Keratinocyte (primary cell): ENCODE data around the gene CMSS1. TPM values are rescaled to one million over a fixed set of nuclear protein-coding genes. Genes with fewer than 3 reads are reported as not detected.

Experiments used
- DNase-seq: peaks from one replicate; pipeline ENCODE4 v3.0.0-alpha.2; 2011; ENCODE audit warnings: low read depth, missing footprints, low spot score
- FAIRE-seq: peaks from 2 replicates; lab custom pipeline; 2011; peaks lifted over from hg19 to GRCh38; lab: Jason Lieb, UNC
- H2AFZ ChIP-seq: 2 replicates; pipeline ENCODE4 v1.6.0; 2012; ENCODE audit warnings: low read length, control low read depth, inconsistent platforms; ENCODE audit not compliant: control insufficient read depth
- H3K27ac ChIP-seq: 2 replicates; pipeline ENCODE4 v1.5.1; 2011; ENCODE audit warnings: low read length; ENCODE audit not compliant: control insufficient read depth, insufficient read depth
- H3K27me3 ChIP-seq: 3 replicates; pipeline ENCODE4 v1.6.0; 2011; ENCODE audit warnings: low read length; ENCODE audit not compliant: control insufficient read depth, insufficient read depth; ENCODE audit errors: extremely low read depth
- H3K36me3 ChIP-seq, 2 experiments: 2 replicates in 1 of 2; 3 replicates in 1 of 2; pipeline ENCODE4 v1.5.1; 2011; ENCODE audit warnings: low read length in 2 of 2, mild to moderate bottlenecking in 1 of 2; ENCODE audit not compliant: control insufficient read depth in 2 of 2, insufficient read depth in 2 of 2; ENCODE audit errors: extremely low read depth in 1 of 2
- H3K4me1 ChIP-seq: 3 replicates; pipeline ENCODE4 v1.5.1; 2011; ENCODE audit warnings: low read length; ENCODE audit not compliant: control insufficient read depth, insufficient read depth; ENCODE audit errors: extremely low read depth
- H3K4me2 ChIP-seq: 3 replicates; pipeline ENCODE4 v1.6.0; 2011; ENCODE audit warnings: low read depth, low read length; ENCODE audit not compliant: control insufficient read depth, insufficient read depth; ENCODE audit errors: extremely low read depth
- H3K4me3 ChIP-seq, 3 experiments: fragments of 200-600 bp in 1 of 3; sonication (generic) in 1 of 3; 2 replicates in 2 of 3; 3 replicates in 1 of 3; pipeline ENCODE4 v1.5.1; 2011 to 2016; ENCODE audit warnings: low read length in 3 of 3, mild to moderate bottlenecking in 3 of 3, control low read depth in 2 of 3, inconsistent platforms in 1 of 3, low read depth in 1 of 3, mixed read lengths in 1 of 3, mixed run types in 1 of 3, moderate library complexity in 1 of 3; ENCODE audit not compliant: control insufficient read depth in 2 of 3, insufficient read depth in 2 of 3; ENCODE audit errors: extremely low read depth in 1 of 3
- H3K79me2 ChIP-seq: 2 replicates; pipeline ENCODE4 v1.6.0; 2012; ENCODE audit warnings: low read length; ENCODE audit not compliant: control insufficient read depth, insufficient read depth
- H3K9ac ChIP-seq: 3 replicates; pipeline ENCODE4 v1.6.0; 2011; ENCODE audit warnings: low read length; ENCODE audit not compliant: control insufficient read depth, insufficient read depth; ENCODE audit errors: extremely low read depth
- H3K9me1 ChIP-seq: 3 replicates; pipeline ENCODE4 v1.6.0; 2011; ENCODE audit warnings: low read length; ENCODE audit not compliant: control insufficient read depth, insufficient read depth; ENCODE audit errors: extremely low read depth
- H3K9me3 ChIP-seq: 2 replicates; pipeline ENCODE4 v1.5.1; 2012; ENCODE audit warnings: low read depth, low read length; ENCODE audit not compliant: control insufficient read depth
- H4K20me1 ChIP-seq: 3 replicates; pipeline ENCODE4 v1.6.0; 2011; ENCODE audit warnings: low read length; ENCODE audit not compliant: control insufficient read depth, insufficient read depth; ENCODE audit errors: extremely low read depth
- EZH2 ChIP-seq: IDR thresholded peaks from one replicate; pipeline ENCODE4 v1.6.1; 2012; ENCODE audit warnings: inconsistent platforms, mild to moderate bottlenecking, low read length, moderate library complexity
- dilution Hi-C: fragments of 300-500 bp; cut with MboI; formaldehyde crosslinking; loops from one replicate; pipeline ENCODE4 v1.7.0; 2020; ENCODE audit warnings: low sequenced_read_pairs; ENCODE audit not compliant: extremely low pct_ligation_motif_present
- polyA minus RNA-seq, 3 experiments: library from RNA; depleted of rRNA, polyadenylated mRNA; stranded (reverse); fragments of >200 nt; gene quantifications; 1 replicate in 1 of 3; 2 replicates in 1 of 3; 3 replicates in 1 of 3; pipeline ENCODE4 v1.2.3, GENCODE V29; 2011
- polyA plus RNA-seq, 5 experiments: library from polyadenylated mRNA; depleted of rRNA in 3 of 5; stranded (reverse) in 3 of 5; stranded (forward) in 1 of 5; unstranded in 1 of 5; fragments of >200 nt; gene quantifications; 1 replicate in 1 of 5; 2 replicates in 3 of 5; 3 replicates in 1 of 5; pipeline versions ENCODE4 v1.2.1 to v1.2.3, GENCODE V29; 2011 to 2012; ENCODE audit warnings: missing spikeins in 2 of 5, low read depth in 1 of 5, low replicate concordance in 1 of 5
- TF ChIP-seq, protein P1 (sequence below), 3 experiments: IDR thresholded peaks in 1 of 3; conservative IDR thresholded peaks in 1 of 3; optimal IDR thresholded peaks in 1 of 3; 2 replicates in 2 of 3; 3 replicates in 1 of 3; pipeline versions ENCODE3 to v1.5.1; 2011; ENCODE audit warnings: low read length in 3 of 3, mild to moderate bottlenecking in 3 of 3, moderate library complexity in 2 of 3, control low read depth in 1 of 3, inconsistent platforms in 1 of 3; ENCODE audit not compliant: insufficient read depth in 2 of 3; ENCODE audit errors: extremely low read depth in 1 of 3

Gene CMSS1
- polyA plus RNA-seq (13.4 to 37.2 TPM (median 27.9 TPM) in 3 replicates), polyA minus RNA-seq (2.9 to 15.8 TPM (median 10.3 TPM) in 3 replicates)
- 73.5 TPM for polyA plus RNA-seq (2011; ENCODE audit: low read depth)
- polyA plus RNA-seq (2011; cell fraction: cytosol; rRNA removed) = 22.6 and 32.7 TPM in 2 replicates
- 10.9 and 13.0 TPM in 2 replicates for polyA plus RNA-seq (2011; cell fraction: nucleus; rRNA removed)
- polyA plus RNA-seq (2012; ENCODE audit: low replicate concordance) = 26.6 and 41.9 TPM in 2 replicates
- 26.7 TPM for polyA minus RNA-seq (2011; cell fraction: cytosol; rRNA and poly(A)+ RNA removed)
- 5.6 and 15.5 TPM in 2 replicates for polyA minus RNA-seq (2011; cell fraction: nucleus; rRNA and poly(A)+ RNA removed)

DNA sequence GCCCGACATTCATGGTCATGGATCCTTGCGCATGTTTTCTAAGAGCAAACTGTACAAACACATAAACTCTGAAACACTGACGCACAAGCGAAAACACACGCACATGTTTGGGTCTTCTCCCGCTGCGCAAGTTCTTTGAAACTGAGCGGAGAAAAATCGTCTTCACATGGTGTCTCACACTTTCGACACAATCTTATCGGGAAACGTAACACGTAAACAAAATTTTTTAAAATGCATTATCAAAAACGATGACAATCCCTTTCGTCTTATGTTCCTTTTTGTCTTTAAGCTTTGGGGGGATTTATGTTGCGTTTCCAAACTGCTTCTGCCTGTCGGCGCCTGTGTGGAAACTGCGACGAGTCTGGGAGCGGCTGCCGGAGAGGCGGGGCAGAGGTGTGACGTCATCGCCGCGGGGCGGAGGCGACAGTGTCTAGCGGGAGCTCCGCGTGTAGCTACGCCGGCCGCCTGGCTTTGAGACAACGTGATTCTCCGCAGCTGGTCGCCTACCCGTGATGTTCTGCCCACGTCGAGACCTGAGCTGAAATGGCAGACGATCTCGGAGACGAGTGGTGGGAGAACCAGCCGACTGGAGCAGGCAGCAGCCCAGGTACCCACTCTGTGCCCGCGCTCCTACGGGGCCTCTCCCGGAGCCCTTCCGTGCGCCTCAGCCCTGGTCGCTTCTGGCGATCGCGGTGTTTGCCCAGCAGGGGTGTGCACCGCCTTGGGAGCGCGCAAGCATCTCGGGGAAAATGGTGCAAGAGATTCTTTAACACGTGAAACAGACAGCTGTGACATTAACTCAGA is at the start of gene CMSS1:
CMSS1 (plus strand) TSS at position 426 of the 804 bp plus-strand sequence.
- Histone ChIP-seq H2AFZ (peak within 1 kb of the TSS; percentile 93), H3K27me3 (no peaks in the 10 kb centered on the region), H3K4me3 (peak within 1 kb of the TSS; percentile 68 to 89 (median 84)), H3K9ac (peak within 1 kb of the TSS; percentile 81), H3K4me1 (peaks cover 8% of the 10 kb centered on the region), H3K9me1 (no peaks in the 10 kb centered on the region), H3K27ac (peak within 1 kb of the TSS; percentile 85), H3K9me3 (no peaks in the 10 kb centered on the region), H3K79me2 (peaks cover 23% of the 10 kb centered on the region), H3K36me3 (no peaks in the 10 kb centered on the region), H3K4me2 (peak within 1 kb of the TSS; percentile 98), H4K20me1 (no peaks in the 10 kb centered on the region)
- peak; percentile 50 for DNase-seq
- dilution Hi-C loops = no loop called here
- TF ChIP-seq EZH2 = no peak
- TF ChIP-seq, protein P1, sequence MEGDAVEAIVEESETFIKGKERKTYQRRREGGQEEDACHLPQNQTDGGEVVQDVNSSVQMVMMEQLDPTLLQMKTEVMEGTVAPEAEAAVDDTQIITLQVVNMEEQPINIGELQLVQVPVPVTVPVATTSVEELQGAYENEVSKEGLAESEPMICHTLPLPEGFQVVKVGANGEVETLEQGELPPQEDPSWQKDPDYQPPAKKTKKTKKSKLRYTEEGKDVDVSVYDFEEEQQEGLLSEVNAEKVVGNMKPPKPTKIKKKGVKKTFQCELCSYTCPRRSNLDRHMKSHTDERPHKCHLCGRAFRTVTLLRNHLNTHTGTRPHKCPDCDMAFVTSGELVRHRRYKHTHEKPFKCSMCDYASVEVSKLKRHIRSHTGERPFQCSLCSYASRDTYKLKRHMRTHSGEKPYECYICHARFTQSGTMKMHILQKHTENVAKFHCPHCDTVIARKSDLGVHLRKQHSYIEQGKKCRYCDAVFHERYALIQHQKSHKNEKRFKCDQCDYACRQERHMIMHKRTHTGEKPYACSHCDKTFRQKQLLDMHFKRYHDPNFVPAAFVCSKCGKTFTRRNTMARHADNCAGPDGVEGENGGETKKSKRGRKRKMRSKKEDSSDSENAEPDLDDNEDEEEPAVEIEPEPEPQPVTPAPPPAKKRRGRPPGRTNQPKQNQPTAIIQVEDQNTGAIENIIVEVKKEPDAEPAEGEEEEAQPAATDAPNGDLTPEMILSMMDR (optimal IDR thresholded peaks at IDR 0.05 in 1 of 3, IDR thresholded peaks at IDR 0.05 in 1 of 3, conservative IDR thresholded peaks at IDR 0.05 in 1 of 3; ENCODE audit: extremely low read depth in 1 of 3, insufficient read depth in 2 of 3, low read length in 3 of 3) = peak; percentile 7 to 41 (median 14)
- peak; percentile 78 for FAIRE-seq

DNA sequence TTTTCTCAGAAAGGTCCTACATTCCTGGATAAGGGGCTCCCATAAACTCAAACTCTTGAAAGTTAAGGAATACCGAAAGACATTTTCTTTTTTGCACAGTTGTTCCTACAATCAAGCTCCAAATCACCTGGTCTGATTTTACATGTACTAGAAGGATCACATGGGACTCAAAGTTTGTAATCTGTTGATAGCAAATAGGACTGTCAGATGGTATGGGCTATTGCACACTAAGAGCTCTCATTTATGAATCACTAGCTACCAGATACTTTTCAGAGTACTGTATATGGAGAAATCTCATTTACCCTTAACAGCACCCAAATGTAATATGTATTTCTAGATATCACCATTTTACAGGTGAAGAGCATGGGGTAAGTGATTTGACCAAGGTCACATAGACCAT is 49.5 kb upstream of the CMSS1 start:
- DNase-seq (no peak), FAIRE-seq (no peak)
- peaks cover 0 to 3% of the 10 kb centered on the region in 2 experiments for H3K36me3 ChIP-seq
- no peaks in the 10 kb centered on the region for H3K79me2 ChIP-seq
- H3K4me1 ChIP-seq = no peaks in the 10 kb centered on the region
- dilution Hi-C loops = loop anchor here (25.0 kb wide), 1 partner anchor 756 kb away; no protein-coding TSS in a partner anchor
- H3K4me2 ChIP-seq = no peak overlapping the region
- no peaks in the 10 kb centered on the region for H3K27me3 ChIP-seq
- H2AFZ ChIP-seq = no peak overlapping the region
- no peak overlapping the region for H3K9ac ChIP-seq
- H3K9me1 ChIP-seq = no peaks in the 10 kb centered on the region
- no peaks in the 10 kb centered on the region for H3K9me3 ChIP-seq
- H4K20me1 ChIP-seq = no peaks in the 10 kb centered on the region
- H3K4me3 ChIP-seq = no peak overlapping the region
- H3K27ac ChIP-seq = no peak overlapping the region
- TF ChIP-seq EZH2 = no peak
- TF ChIP-seq, protein P1 (optimal IDR thresholded peaks at IDR 0.05 in 1 of 3, IDR thresholded peaks at IDR 0.05 in 1 of 3, conservative IDR thresholded peaks at IDR 0.05 in 1 of 3; ENCODE audit: extremely low read depth in 1 of 3, insufficient read depth in 2 of 3, low read length in 3 of 3) = no peak
